GM21825 (cell line): ENCODE data around the gene ATP11A.
"Not testable (repeated sequence)": the region's sequence is repeated elsewhere in the genome, so short reads cannot be mapped to it uniquely, and the experiment has no call there.

Source experiments
- ATAC-seq: cut with Tn5 transposase; IDR thresholded peaks from one replicate; pipeline ENCODE4 v1.9.1; 2021; ENCODE audit warnings: mild to moderate bottlenecking, moderate library complexity; ENCODE audit not compliant: unreplicated experiment

ATP11A gene

GRCh38 chr13:112873851-112874750 is 184.3 kb downstream of the ATP11A start:
- ATAC-seq: peak; percentile 83

- no peak for ATAC-seq
Measured at GRCh38 chr13:112874751-112875300, 185.0 kb downstream of the ATP11A start.

GRCh38 chr13:112875627-112876026 is 185.8 kb downstream of the ATP11A start:
- no peak for ATAC-seq

GRCh38 chr13:112876305-112877000 is 186.6 kb downstream of the ATP11A start:
- no peak for ATAC-seq

- no peak for ATAC-seq
Measured at GRCh38 chr13:112877066-112877465, 187.2 kb downstream of the ATP11A start.

GRCh38 chr13:112877539-112877938 is 187.7 kb downstream of the ATP11A start:
- no peak for ATAC-seq

GRCh38 chr13:112877976-112878955 is 188.4 kb downstream of the ATP11A start:
- ATAC-seq: no peak

- no peak for ATAC-seq
Measured at GRCh38 chr13:112879283-112879833, 189.5 kb downstream of the ATP11A start.

- ATAC-seq: no peak
Measured at GRCh38 chr13:112880221-112880641, 190.4 kb downstream of the ATP11A start.

GRCh38 chr13:112880976-112881540 is 191.2 kb downstream of the ATP11A start:
- no peak for ATAC-seq

- no peak for ATAC-seq
Measured at GRCh38 chr13:112881656-112882554, 192.1 kb downstream of the ATP11A start.

GRCh38 chr13:112882555-112883024 is 192.8 kb downstream of the ATP11A start:
- ATAC-seq: no peak

- ATAC-seq: no peak
Measured at GRCh38 chr13:112883241-112883945, 193.6 kb downstream of the ATP11A start.

- ATAC-seq: not testable (repeated sequence)
Measured at GRCh38 chr13:112884700-112885099, 194.9 kb downstream of the ATP11A start.

GRCh38 chr13:112885242-112885781 is 195.5 kb downstream of the ATP11A start:
- no peak for ATAC-seq

GRCh38 chr13:112885782-112886268 is 196.0 kb downstream of the ATP11A start:
- no peak for ATAC-seq

GRCh38 chr13:112887151-112887550 is 197.3 kb downstream of the ATP11A start:
- no peak for ATAC-seq

GRCh38 chr13:112887557-112887991 is 197.7 kb downstream of the ATP11A start:
- no peak for ATAC-seq
